Testis (tissue), 3 donors: ENCODE measurements around the gene ACTA1. TPM values are rescaled to one million over a fixed set of nuclear protein-coding genes. Genes with fewer than 3 reads are reported as not detected.

Experiments
- DNase-seq: peaks from one replicate; pipeline ENCODE4 v3.0.0-alpha.2; 2019
- H3K27ac ChIP-seq, 2 donors: fragments of 200-600 bp; sonication (generic); one replicate each; pipeline ENCODE4 v1.5.1; 2019
- H3K27me3 ChIP-seq: fragments of 200-600 bp; sonication (generic); one replicate; pipeline ENCODE4 v1.5.1; 2019
- H3K36me3 ChIP-seq: fragments of 200-600 bp; sonication (generic); one replicate; pipeline ENCODE4 v1.5.1; 2017; ENCODE audit warnings: low read depth; ENCODE audit errors: missing control alignments
- H3K4me1 ChIP-seq: fragments of 200-600 bp; sonication (generic); one replicate; pipeline ENCODE4 v1.5.1; 2019
- H3K4me3 ChIP-seq, 2 donors: fragments of 200-600 bp; sonication (generic); one replicate each; pipeline ENCODE4 v1.5.1; 2017 to 2019
- H3K9me3 ChIP-seq: fragments of 200-600 bp; sonication (generic); one replicate; pipeline ENCODE4 v1.5.1; 2017
- CTCF ChIP-seq, 3 experiments: fragments of 450-650 bp in 2 of 3; fragments of 200-600 bp in 1 of 3; sonication (generic) in 1 of 3; IDR thresholded peaks; one replicate each; pipeline ENCODE4 v1.5.1; 2016 to 2019; ENCODE audit warnings: antibody characterized with exemption in 3 of 3, mild to moderate bottlenecking in 2 of 3, moderate library complexity in 1 of 3
- POLR2A ChIP-seq: fragments of 450-650 bp; IDR thresholded peaks from one replicate; pipeline ENCODE4 v1.6.1; 2017; ENCODE audit warnings: antibody characterized with exemption, mild to moderate bottlenecking, moderate library complexity
- WGBS, 2 donors: methylation state at CpG; one replicate each; pipeline ENCODE4 v1.1.5; 2018; 5-methylcytosine and 5-hydroxymethylcytosine counted together
- intact Hi-C: fragments of 100-400 bp; cut with DNase I; formaldehyde crosslinking; loops from one replicate; pipeline ENCODE4 v1.15.1; 2023; ENCODE audit warnings: low total_unique reads
- polyA plus RNA-seq: library from polyadenylated mRNA; stranded (reverse); fragments of 350-450 nt; fragmentation: Illumina TruSeq; extraction: RNeasy Lipid Tissue Mini Kit (QIAGEN cat#74804); gene quantifications from one replicate; pipeline ENCODE4 v1.2.3, GENCODE V29; 2014; ENCODE audit warnings: low read depth, low replicate concordance; ENCODE audit not compliant: insufficient read depth
- total RNA-seq, 2 donors: library from RNA; depleted of rRNA; stranded (reverse); fragments of >200 nt; gene quantifications; one replicate each; pipeline ENCODE4 v1.2.3, GENCODE V29; 2016

ACTA1 gene
- total and polyA plus RNA-seq, 3 donors from 2014 or later, result 0.94 to 136 (median 1.2) TPM

- Histone ChIP-seq H3K9me3 (no peaks in the 10 kb centered on the region), H3K27me3 (no peaks in the 10 kb centered on the region), H3K36me3 (no peaks in the 10 kb centered on the region), H3K27ac (no peak overlapping the region), H3K4me1 (no peaks in the 10 kb centered on the region), H3K4me3 (no peak overlapping the region)
- TF ChIP-seq POLR2A, result no peak
- no peak for TF ChIP-seq CTCF (IDR thresholded peaks at IDR 0.05)
- 76 to 84% methylated on average over 3 of the region's 3 CpGs for WGBS, 2 donors
- intact Hi-C loops, result no loop called here
- no peak for DNase-seq
Observed at GRCh38 chr1:229456016-229456415, 22.1 kb upstream of the ACTA1 start.

DNA sequence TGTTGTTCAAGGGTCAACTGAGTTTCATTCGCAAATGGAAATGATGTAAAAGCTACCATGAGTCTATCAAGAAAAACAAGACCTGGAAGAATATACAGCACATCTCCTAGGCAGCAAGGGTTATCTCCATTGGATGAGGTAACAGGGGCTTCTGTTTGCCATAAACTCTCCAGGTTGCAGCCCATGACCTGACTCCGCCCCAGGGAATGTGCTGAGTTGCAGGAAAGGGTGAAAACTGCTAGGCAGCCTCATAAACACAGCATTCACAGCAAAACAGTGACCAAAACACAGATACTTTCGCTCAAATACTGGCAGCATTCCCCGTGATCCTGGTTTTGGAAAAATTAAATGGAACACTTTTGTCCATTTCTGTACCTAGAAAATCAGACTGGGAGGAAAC, 20.2 kb upstream of the ACTA1 start:
- no peak overlapping the region for H3K27ac ChIP-seq
- H3K4me1 ChIP-seq, result no peaks in the 10 kb centered on the region
- 76 to 88% methylated on average over 4 of the region's 4 CpGs for WGBS, 2 donors
- H3K27me3 ChIP-seq, result no peaks in the 10 kb centered on the region
- H3K36me3 ChIP-seq, result no peaks in the 10 kb centered on the region
- no peak overlapping the region for H3K4me3 ChIP-seq
- TF ChIP-seq CTCF (IDR thresholded peaks at IDR 0.05) (no peak), POLR2A (no peak)
- no peak for DNase-seq
- intact Hi-C loops, result no loop called here
- no peaks in the 10 kb centered on the region for H3K9me3 ChIP-seq

DNA sequence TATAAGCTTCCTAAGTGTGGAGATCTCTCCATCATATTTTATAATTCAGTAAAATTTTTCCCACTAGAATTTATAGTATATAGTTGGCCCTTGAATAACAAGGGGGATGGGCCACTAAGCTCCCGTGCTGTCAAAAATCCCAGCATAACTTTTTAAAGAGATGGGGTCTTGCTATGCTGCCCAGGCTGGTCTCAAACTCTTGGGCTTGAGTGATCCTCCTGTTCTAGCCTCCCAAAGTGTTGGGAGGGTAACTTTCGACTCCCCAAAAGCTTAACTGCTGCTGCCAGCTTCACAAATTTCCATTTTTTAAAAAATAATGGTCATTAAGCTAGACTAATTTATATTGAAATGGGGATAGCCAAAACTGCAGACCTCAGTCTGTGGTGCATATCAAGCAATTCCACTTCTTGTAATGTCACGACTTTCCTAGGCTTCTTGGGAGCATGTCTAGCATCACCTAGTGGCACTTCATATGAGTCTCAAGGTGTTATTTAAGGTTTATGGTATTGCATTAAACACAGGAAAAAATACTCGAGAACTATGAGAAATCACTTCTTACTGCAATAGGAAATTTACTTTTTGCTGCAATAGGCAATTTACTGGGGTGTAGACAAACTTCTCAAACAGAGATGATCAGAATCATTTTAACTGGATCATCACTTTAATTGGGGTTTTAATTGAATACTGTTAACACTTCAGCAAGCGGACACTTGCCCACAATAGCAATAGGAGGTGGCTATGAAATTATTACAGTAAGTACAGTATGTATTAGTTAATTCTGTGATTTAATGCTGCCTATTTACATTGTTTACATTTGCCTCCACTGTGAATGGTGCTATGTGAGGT, 19.3 kb upstream of the ACTA1 start:
- intact Hi-C loops, result no loop called here
- DNase-seq, result no peak
- WGBS, 2 donors, result 86% methylated on average over 5 of the region's 5 CpGs
- TF ChIP-seq POLR2A, result no peak
- no peak for TF ChIP-seq CTCF (IDR thresholded peaks at IDR 0.05)
- H3K4me3 ChIP-seq, result no peak overlapping the region
- H3K27me3 ChIP-seq, result no peaks in the 10 kb centered on the region
- H3K9me3 ChIP-seq, result no peaks in the 10 kb centered on the region
- H3K27ac ChIP-seq, result no peak overlapping the region
- no peaks in the 10 kb centered on the region for H3K4me1 ChIP-seq
- no peaks in the 10 kb centered on the region for H3K36me3 ChIP-seq

DNA sequence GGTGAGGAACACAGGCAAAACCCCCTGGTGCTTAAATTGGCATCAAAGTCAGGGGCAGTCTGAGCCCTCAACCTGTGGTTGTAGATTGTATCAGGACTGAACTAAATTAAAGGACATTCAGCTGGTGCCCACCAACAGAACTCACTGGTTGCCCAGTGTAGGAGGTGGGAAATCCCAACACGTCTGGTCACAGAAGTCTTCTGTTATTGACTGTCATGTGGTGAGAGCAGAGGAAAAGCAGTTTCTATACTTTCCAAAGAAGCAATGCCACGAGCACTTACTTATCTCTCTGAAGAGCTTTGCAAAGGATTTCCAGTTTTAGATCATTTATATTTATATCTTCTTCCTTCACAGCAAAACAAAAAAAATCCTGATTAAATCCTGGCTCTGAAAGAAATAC, 15.0 kb upstream of the ACTA1 start:
- WGBS, 2 donors, result 53 to 82% methylated on average over 2 of the region's 2 CpGs
- Histone ChIP-seq H3K4me1 (no peaks in the 10 kb centered on the region), H3K27ac (no peak overlapping the region), H3K4me3 (no peak overlapping the region), H3K36me3 (no peaks in the 10 kb centered on the region), H3K27me3 (no peaks in the 10 kb centered on the region), H3K9me3 (no peaks in the 10 kb centered on the region)
- intact Hi-C loops, result no loop called here
- DNase-seq, result no peak
- TF ChIP-seq CTCF (IDR thresholded peaks at IDR 0.05), result no peak
- no peak for TF ChIP-seq POLR2A

- intact Hi-C loops, result no loop called here
- Histone ChIP-seq H3K36me3 (no peaks in the 10 kb centered on the region), H3K27me3 (no peaks in the 10 kb centered on the region), H3K4me3 (no peak overlapping the region), H3K4me1 (no peaks in the 10 kb centered on the region), H3K27ac (no peak overlapping the region), H3K9me3 (no peaks in the 10 kb centered on the region)
- 73 to 76% methylated on average over 7 of the region's 7 CpGs for WGBS, 2 donors
- DNase-seq, result peak; percentile 60
- no peak for TF ChIP-seq POLR2A
- no peak for TF ChIP-seq CTCF (IDR thresholded peaks at IDR 0.05)
Observed at GRCh38 chr1:229448354-229448753, 14.5 kb upstream of the ACTA1 start.
